Thoracic aorta (tissue), 2 donors: ENCODE results near the gene TNNT2. TPM values are rescaled to one million over a fixed set of nuclear protein-coding genes. Genes with fewer than 3 reads are reported as not detected.

Source experiments
- ATAC-seq: fragments of 150-250 bp; one replicate; pipeline ENCODE4 v1.8.0; 2017; ENCODE audit warnings: low read depth; ENCODE audit not compliant: insufficient number of reproducible peaks, low FRiP score
- DNase-seq: peaks from one replicate; pipeline ENCODE4 v3.0.0-alpha.2; 2020; ENCODE audit warnings: low spot score
- H3K27ac ChIP-seq, 2 donors: fragments of 200-600 bp; sonication (generic); 1 replicate in 1 of 2; 2 replicates in 1 of 2; pipeline ENCODE4 v1.5.1; 2016; ENCODE audit warnings: mild to moderate bottlenecking in 2 of 2, moderate library complexity in 2 of 2
- H3K27me3 ChIP-seq: fragments of 200-600 bp; sonication (generic); replicated peaks from 2 replicates; pipeline ENCODE4 v1.6.0; 2016; ENCODE audit warnings: mild to moderate bottlenecking; ENCODE audit not compliant: insufficient read depth
- H3K36me3 ChIP-seq: fragments of 200-600 bp; sonication (generic); one replicate; pipeline ENCODE4 v1.5.1; 2016
- H3K4me1 ChIP-seq, 2 donors: fragments of 200-600 bp; sonication (generic); 1 replicate in 1 of 2; 2 replicates in 1 of 2; pipeline versions ENCODE4 v1.5.1 to v1.6.0; 2016; ENCODE audit warnings: low read depth in 2 of 2, mild to moderate bottlenecking in 1 of 2; ENCODE audit not compliant: control insufficient read depth in 1 of 2
- H3K4me3 ChIP-seq: fragments of 200-600 bp; sonication (generic); 2 replicates; pipeline ENCODE4 v1.5.1; 2016; ENCODE audit warnings: mild to moderate bottlenecking
- H3K9me3 ChIP-seq: fragments of 200-600 bp; sonication (generic); 2 replicates; pipeline ENCODE4 v1.5.1; 2016
- total RNA-seq, 2 donors: library from RNA; depleted of rRNA; stranded (reverse); fragments of >200 nt; gene quantifications; one replicate each; pipeline versions ENCODE4 v1.1.0 to v1.2.3, GENCODE V29; 2016
- TF ChIP-seq, protein P1 (sequence below): fragments of 200-600 bp; sonication (generic); IDR thresholded peaks from one replicate; pipeline ENCODE4 v1.5.1; 2019; ENCODE audit warnings: antibody characterized with exemption

Gene TNNT2
- total RNA-seq, 2 donors from 2014 or later: 0.21 TPM; not detected in 1

- H3K36me3 ChIP-seq: no peaks in the 10 kb centered on the region
- no peaks in the 10 kb centered on the region for H3K27me3 ChIP-seq
- no peak overlapping the region for H3K4me3 ChIP-seq
- DNase-seq (no peak), ATAC-seq (no peak)
- no peaks in the 10 kb centered on the region for H3K4me1 ChIP-seq
- H3K9me3 ChIP-seq: no peaks in the 10 kb centered on the region
- no peak overlapping the region for H3K27ac ChIP-seq
- TF ChIP-seq, protein P1, sequence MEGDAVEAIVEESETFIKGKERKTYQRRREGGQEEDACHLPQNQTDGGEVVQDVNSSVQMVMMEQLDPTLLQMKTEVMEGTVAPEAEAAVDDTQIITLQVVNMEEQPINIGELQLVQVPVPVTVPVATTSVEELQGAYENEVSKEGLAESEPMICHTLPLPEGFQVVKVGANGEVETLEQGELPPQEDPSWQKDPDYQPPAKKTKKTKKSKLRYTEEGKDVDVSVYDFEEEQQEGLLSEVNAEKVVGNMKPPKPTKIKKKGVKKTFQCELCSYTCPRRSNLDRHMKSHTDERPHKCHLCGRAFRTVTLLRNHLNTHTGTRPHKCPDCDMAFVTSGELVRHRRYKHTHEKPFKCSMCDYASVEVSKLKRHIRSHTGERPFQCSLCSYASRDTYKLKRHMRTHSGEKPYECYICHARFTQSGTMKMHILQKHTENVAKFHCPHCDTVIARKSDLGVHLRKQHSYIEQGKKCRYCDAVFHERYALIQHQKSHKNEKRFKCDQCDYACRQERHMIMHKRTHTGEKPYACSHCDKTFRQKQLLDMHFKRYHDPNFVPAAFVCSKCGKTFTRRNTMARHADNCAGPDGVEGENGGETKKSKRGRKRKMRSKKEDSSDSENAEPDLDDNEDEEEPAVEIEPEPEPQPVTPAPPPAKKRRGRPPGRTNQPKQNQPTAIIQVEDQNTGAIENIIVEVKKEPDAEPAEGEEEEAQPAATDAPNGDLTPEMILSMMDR: no peak
Observed at GRCh38 chr1:201365251-201365650, 12.2 kb downstream of the TNNT2 start.

DNA sequence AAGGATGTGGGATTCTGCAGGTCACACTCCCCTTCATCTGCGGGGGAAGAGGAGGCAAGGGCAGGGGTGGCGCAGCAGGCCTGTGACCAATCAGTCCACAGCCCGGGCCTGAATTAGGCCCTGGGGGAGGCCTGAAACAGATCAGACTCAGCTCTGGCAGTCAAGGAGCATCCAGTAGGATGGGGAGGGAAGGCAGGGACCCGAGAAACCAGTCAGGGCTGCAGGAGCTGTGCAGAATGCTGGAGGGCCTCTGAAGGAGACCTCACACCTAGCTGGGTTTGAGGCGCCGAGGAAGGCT, 12.7 kb downstream of the TNNT2 start:
- ATAC-seq (no peak), DNase-seq (no peak)
- no peaks in the 10 kb centered on the region for H3K4me1 ChIP-seq
- no peak overlapping the region for H3K27ac ChIP-seq
- H3K27me3 ChIP-seq: no peaks in the 10 kb centered on the region
- H3K9me3 ChIP-seq: no peaks in the 10 kb centered on the region
- TF ChIP-seq, protein P1: no peak
- no peak overlapping the region for H3K4me3 ChIP-seq
- no peaks in the 10 kb centered on the region for H3K36me3 ChIP-seq

DNA sequence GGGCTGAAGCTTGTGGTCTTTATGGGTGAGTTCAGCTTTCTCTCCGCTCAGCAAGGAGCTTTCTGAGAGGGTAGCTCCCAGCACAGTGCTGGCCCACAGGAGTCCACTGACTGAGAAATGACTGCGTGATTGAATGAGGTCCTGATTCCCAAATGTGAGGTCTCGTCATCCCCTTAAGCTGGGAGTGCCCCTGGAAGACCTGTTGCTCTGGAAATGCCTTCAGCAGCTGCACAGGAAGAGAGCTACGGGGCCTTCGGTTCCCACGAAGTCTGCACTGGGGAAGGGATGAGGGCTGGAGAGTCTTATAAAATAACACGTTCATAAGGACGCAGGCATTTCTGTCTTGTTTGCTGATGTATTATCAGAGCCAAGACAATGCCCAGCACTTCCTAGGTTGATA, 14.0 kb downstream of the TNNT2 start:
- Histone ChIP-seq H3K36me3 (no peaks in the 10 kb centered on the region), H3K4me1 (no peaks in the 10 kb centered on the region), H3K27ac (no peak overlapping the region), H3K27me3 (no peaks in the 10 kb centered on the region), H3K4me3 (no peak overlapping the region), H3K9me3 (no peaks in the 10 kb centered on the region)
- DNase-seq (no peak), ATAC-seq (no peak)
- TF ChIP-seq, protein P1: no peak

DNA sequence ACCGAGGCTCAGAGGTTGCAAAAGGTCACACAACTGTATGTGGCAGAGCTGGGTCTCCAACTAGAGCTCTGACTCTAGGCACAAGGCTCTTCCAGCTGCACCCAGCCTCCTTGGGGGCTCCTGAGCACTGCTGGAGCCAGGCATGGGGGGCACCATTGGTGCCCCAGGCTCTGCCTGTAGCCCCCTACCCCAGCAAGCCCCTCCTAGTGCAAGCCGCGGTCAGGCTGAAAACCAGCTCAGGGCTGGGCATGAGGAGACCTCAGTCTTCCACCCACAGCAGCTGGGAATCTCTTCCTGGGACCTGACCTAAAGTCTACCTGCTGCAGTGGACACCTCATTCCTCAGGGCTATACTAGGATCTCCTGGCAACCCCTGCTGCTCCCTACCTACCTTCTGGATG, 14.6 kb downstream of the TNNT2 start:
- H3K27ac ChIP-seq: no peak overlapping the region
- H3K9me3 ChIP-seq: no peaks in the 10 kb centered on the region
- H3K27me3 ChIP-seq: no peaks in the 10 kb centered on the region
- TF ChIP-seq, protein P1: no peak
- no peak for DNase-seq
- no peaks in the 10 kb centered on the region for H3K36me3 ChIP-seq
- no peaks in the 10 kb centered on the region for H3K4me1 ChIP-seq
- no peak overlapping the region for H3K4me3 ChIP-seq
- ATAC-seq: no peak

DNA sequence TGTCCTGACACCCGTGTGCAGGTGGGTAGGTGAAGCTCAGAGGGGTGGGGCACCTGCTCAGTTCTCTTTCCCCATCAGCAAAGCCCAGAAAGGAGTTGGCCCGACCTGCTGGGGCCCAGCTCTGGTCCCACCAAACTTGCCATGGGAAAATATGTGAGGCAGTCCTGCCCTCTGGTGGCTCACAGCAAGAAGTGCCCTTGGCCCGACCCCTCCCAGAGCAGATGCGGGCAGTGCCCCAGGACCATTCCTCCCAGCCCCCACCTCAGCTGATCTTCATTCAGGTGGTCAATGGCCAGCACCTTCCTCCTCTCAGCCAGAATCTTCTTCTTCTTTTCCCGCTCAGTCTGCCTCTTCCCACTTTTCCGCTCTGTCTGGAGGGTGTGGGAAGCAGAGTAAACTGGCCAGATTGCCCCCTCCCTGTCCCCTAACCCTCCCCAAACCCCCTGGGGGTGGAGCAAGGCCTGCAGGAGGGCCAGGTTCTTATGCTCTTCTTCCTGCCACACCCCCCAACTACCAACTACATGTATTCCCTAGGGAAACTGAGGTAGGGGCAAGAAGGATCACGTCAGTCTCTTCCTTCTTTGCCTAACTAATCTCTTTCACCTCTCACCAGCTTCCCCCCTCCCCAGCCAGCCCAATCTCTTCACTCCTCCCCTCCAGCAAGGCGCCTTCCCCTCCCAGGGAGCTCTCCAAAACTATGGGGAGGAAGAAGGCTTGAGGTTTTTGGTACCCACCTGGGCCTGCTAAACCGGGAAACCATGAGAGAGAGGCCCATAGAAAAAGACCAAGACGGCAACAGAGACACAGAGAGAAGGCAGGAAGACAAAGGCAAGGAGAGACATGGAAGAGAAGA, 15.6 kb downstream of the TNNT2 start:
- ATAC-seq (no peak), DNase-seq (no peak)
- Histone ChIP-seq H3K27ac (no peak overlapping the region), H3K9me3 (no peaks in the 10 kb centered on the region), H3K36me3 (no peaks in the 10 kb centered on the region), H3K4me1 (no peaks in the 10 kb centered on the region), H3K27me3 (no peaks in the 10 kb centered on the region), H3K4me3 (no peak overlapping the region)
- TF ChIP-seq, protein P1: peak; percentile 55
